ENCODE measurements around the gene POLR2I.

Gene POLR2I

DNA sequence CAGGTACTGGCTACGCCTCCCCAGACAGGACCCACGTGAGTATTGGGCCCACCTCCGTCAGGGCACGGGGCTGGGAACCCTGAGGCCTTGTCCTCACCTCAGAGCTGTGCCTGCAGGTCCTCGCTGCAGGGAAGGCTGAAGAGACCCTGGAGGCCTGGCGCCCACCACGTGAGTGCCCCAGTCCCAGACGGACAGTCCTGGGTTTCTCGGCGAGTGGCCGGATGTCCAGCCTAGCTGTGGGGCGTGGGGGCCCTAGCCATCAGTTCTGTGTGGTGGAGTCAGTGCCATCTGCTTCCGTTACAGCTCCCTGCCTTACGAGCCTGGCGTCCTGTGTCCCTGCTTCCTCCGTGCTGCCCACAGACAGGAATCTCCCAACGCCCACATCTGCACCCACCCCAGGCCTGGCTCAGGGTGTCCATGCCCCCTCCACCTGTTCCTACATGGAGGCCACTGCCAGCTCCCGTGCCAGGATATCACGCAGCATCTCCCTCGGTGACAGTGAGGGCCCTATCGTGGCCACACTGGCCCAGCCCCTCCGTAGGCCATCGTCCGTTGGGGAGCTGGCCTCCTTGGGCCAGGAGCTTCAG lies 11.5 kb downstream of the POLR2I start:
- Mint-ChIP-seq H3K27me3 (no peaks in the 10 kb centered on the region), H3K9me3 (no peaks in the 10 kb centered on the region), H3K4me1 (ENCODE audit: low read depth in 2 of 2) (no peaks in the 10 kb centered on the region), H3K27ac (no peak overlapping the region), H3K4me3 (no peak overlapping the region), H3K36me3 (ENCODE audit: insufficient read depth) (peaks cover 14% of the 10 kb centered on the region)
- DNase-seq (no peak), ATAC-seq (replicated peaks) (no peak)

DNA sequence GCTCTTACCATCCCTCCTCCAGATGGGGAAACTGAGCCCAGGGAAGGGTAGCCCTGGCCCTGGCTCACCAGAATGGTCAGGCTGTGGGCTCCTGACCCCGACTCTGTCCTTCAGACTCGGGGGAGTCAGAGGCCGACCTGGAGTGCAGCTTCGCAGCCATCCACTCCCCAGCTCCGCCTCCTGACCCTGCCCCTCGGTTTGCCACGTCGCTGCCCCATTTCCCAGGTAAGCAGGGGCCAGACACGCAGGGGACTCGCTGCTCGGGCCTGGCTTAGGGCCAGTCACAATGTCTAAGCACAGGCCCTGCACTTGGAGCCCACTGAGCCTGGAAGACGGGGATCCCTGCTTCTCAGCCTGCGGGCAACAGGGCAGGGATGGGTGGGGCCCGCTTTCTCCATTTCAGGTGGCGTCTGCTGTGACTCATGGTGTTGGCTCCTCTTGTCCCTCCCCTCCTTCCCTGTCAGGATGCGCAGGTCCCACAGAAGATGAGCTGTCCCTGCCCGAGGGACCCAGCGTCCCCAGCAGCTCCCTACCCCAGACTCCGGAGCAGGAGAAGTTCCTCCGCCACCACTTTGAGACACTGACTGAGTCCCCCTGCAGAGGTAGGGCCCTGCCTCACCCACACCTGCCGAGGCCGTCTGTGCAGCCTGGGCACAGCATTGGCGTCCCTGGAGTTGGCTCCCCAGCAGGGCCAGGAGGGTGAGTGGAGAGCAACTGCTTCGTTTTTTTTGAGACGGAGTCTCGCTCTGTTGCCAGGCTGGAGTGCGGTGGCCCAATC lies 12.9 kb downstream of the POLR2I start:
- Mint-ChIP-seq H3K4me3 (no peak overlapping the region), H3K36me3 (ENCODE audit: insufficient read depth) (peaks cover 10% of the 10 kb centered on the region), H3K9me3 (no peaks in the 10 kb centered on the region), H3K27me3 (no peaks in the 10 kb centered on the region), H3K27ac (no peak overlapping the region), H3K4me1 (ENCODE audit: low read depth in 2 of 2) (no peaks in the 10 kb centered on the region)
- DNase-seq (no peak), ATAC-seq (replicated peaks) (no peak)

DNA sequence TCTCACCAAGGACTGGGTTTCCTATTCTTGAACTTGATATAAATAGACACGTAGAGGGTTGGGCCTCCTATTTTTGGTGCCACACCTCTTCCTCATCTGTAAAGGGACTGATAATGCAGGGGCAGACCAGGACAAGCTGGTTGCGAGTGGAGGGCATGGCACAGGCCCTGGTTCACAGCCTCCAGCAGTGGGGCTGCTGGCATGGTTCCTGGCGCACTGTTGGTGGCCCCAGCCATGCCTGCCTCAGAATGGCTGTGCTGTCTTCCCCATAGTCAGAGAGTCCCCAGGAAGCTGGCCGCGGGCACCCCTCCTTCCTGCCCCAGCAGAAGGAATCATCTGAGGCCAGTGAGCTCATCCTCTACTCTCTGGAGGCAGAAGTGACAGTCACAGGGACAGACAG lies 14.2 kb downstream of the POLR2I start:
- no peaks in the 10 kb centered on the region for H3K27me3 Mint-ChIP-seq
- H3K36me3 Mint-ChIP-seq (ENCODE audit: insufficient read depth) = peaks cover 6% of the 10 kb centered on the region
- H3K27ac Mint-ChIP-seq = peak overlapping the region; percentile 44 to 49
- ATAC-seq (replicated peaks) (no peak), DNase-seq (no peak)
- no peaks in the 10 kb centered on the region for H3K9me3 Mint-ChIP-seq
- H3K4me1 Mint-ChIP-seq (ENCODE audit: low read depth in 2 of 2) = no peaks in the 10 kb centered on the region
- H3K4me3 Mint-ChIP-seq = no peak overlapping the region

DNA sequence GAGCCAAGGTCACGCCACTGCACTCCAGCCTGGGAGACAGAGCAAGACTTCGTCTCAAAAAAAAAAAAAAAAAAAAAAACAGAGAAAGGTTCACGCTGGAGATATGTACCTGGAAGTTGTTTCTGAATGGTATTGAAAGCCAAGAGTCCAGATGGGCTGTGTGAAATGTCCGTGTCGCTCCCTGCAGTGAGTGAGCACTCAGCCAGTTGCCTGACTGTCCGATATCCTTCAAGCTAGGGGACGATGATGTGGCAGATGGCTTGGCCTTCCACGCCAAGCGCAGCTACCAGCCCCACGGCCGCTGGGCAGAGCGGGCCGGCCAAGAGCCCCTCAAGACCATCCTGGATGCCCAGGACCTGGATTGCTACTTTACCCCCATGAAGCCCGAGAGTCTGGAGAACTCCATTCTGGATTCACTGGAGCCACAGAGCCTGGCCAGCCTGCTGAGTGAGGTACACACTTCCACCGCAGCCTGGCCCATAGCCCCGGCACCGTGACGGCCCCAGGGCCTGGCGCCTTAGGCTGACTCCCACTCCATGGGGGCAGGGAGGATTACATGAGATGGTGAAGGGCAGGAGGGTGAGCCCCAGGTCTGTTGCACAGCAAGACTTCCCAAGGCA lies 15.4 kb downstream of the POLR2I start:
- peaks cover 6% of the 10 kb centered on the region for H3K36me3 Mint-ChIP-seq (ENCODE audit: insufficient read depth)

DNA sequence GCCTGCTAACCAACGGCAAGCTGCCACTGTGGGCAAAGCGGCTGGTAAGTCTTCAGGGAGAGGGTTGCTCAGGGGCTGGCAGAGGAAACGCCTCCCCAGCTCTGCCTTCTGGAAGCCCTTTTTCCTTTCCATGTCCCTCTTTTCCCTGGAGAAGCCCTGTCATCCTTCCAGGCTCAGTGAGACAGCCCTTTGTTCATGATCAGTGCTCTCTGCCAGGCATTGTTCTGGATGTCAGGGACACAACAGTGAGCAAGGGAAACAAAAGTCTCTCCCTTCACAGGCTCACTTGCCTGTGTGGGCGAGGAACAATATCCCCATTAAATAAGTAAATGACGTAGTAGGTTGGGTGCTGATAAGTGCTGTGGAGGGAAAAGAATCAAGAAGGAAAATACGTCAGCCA lies 17.6 kb downstream of the POLR2I start:
- peaks cover 0 to 5% of the 10 kb centered on the region in 2 donors for H3K4me1 Mint-ChIP-seq (ENCODE audit: low read depth in 2 of 2)
- peaks cover 2% of the 10 kb centered on the region for H3K36me3 Mint-ChIP-seq (ENCODE audit: insufficient read depth)
- no peaks in the 10 kb centered on the region for H3K9me3 Mint-ChIP-seq
- H3K27me3 Mint-ChIP-seq = no peaks in the 10 kb centered on the region
- no peak for ATAC-seq (replicated peaks)
- no peak overlapping the region for H3K4me3 Mint-ChIP-seq
- H3K27ac Mint-ChIP-seq = no peak overlapping the region
- DNase-seq = no peak

More for the DNA sequence above, 15.4 kb downstream of the POLR2I start:
- no peak overlapping the region for H3K27ac Mint-ChIP-seq
- H3K27me3 Mint-ChIP-seq = no peaks in the 10 kb centered on the region
- H3K9me3 Mint-ChIP-seq = no peaks in the 10 kb centered on the region
- ATAC-seq (replicated peaks) (no peak), DNase-seq (no peak)
- no peak overlapping the region for H3K4me3 Mint-ChIP-seq
- H3K4me1 Mint-ChIP-seq (ENCODE audit: low read depth in 2 of 2) = no peaks in the 10 kb centered on the region

DNA sequence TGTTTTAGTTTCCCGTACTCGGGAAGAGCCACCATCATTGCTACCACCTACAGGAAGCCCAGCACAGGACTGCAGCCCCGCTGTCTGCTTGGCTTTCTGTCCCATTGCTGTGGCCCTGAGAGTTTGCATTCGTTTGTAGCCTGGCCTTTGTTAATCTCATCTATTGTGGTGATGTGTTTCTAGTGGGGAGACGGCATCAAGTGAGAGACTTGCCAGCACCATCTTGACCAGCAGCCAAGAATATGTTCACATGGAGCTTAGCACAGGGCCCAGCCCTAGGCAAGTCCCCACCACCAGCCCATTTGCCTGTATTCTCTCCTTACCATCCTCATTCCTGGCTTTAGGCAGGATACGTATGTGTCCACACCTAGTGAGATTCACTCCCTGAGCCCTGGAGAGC lies 21.0 kb downstream of the POLR2I start:
- no peak overlapping the region for H3K4me3 Mint-ChIP-seq
- H3K27ac Mint-ChIP-seq = peak overlapping the region in 1 of 2 donors; percentile 41
- peaks cover 0 to 5% of the 10 kb centered on the region in 2 donors for H3K4me1 Mint-ChIP-seq (ENCODE audit: low read depth in 2 of 2)
- no peaks in the 10 kb centered on the region for H3K27me3 Mint-ChIP-seq
- peaks cover 2% of the 10 kb centered on the region for H3K36me3 Mint-ChIP-seq (ENCODE audit: insufficient read depth)
- no peaks in the 10 kb centered on the region for H3K9me3 Mint-ChIP-seq
- DNase-seq = no peak
- ATAC-seq (replicated peaks) = no peak

DNA sequence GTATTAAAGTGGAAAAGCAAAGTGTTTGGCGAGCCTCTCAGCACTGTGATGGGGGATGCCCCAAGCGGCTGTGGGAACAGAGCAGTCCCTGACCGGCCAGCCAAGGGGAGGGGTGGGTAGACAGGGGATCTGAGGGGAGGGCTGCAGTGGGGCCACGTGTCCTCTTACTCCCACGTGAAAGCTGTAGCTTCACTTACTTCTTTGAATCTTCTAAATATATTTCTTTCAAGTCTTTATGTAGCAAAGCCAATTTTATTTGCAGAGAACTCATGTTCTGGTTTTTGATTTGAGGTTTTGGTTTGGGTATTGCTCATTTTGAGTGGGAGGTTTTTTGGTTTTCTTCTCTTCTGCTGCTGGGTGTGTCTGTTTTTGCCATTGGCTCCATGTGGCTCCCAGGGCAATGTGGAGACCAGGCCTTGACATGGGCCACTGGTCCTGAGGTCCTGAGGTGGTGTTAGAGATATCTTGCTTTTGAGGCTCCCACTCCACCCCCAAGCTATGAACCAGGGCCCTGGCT lies 21.5 kb downstream of the POLR2I start:
- no peak for DNase-seq

DNA sequence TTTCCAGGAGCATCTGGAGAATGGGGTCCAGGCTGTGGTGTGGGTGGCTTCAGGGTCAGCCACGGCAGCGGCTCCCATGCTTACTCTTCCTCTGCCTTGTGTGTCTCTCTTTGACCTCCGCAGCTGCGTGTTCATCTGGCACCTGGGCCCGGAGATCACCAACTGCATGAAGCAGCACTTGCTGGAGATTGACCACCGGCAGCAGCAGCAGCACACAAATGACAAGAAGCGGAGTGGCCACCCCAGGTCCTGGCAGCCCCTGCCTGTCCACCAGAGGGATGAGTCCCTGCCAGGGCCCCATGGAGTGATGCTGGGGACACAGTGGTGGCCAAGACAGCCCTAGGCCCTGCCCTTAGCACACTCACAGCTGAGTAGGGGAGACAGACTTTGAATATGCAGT lies 22.1 kb downstream of the POLR2I start:
- DNase-seq (no peak), ATAC-seq (replicated peaks) (no peak)
- H3K4me3 Mint-ChIP-seq = no peak overlapping the region
- peaks cover 0 to 5% of the 10 kb centered on the region in 2 donors for H3K4me1 Mint-ChIP-seq (ENCODE audit: low read depth in 2 of 2)
- H3K36me3 Mint-ChIP-seq (ENCODE audit: insufficient read depth) = peaks cover 2% of the 10 kb centered on the region
- no peaks in the 10 kb centered on the region for H3K27me3 Mint-ChIP-seq
- no peaks in the 10 kb centered on the region for H3K9me3 Mint-ChIP-seq
- H3K27ac Mint-ChIP-seq = peak overlapping the region in 1 of 2 donors; percentile 82

More for the DNA sequence above, 21.5 kb downstream of the POLR2I start:
- Mint-ChIP-seq H3K27me3 (no peaks in the 10 kb centered on the region), H3K4me1 (ENCODE audit: low read depth in 2 of 2) (peaks cover 0 to 5% of the 10 kb centered on the region in 2 donors), H3K4me3 (no peak overlapping the region), H3K36me3 (ENCODE audit: insufficient read depth) (peaks cover 2% of the 10 kb centered on the region), H3K9me3 (no peaks in the 10 kb centered on the region), H3K27ac (peak overlapping the region in 1 of 2 donors; percentile 82)
- no peak for ATAC-seq (replicated peaks)

DNA sequence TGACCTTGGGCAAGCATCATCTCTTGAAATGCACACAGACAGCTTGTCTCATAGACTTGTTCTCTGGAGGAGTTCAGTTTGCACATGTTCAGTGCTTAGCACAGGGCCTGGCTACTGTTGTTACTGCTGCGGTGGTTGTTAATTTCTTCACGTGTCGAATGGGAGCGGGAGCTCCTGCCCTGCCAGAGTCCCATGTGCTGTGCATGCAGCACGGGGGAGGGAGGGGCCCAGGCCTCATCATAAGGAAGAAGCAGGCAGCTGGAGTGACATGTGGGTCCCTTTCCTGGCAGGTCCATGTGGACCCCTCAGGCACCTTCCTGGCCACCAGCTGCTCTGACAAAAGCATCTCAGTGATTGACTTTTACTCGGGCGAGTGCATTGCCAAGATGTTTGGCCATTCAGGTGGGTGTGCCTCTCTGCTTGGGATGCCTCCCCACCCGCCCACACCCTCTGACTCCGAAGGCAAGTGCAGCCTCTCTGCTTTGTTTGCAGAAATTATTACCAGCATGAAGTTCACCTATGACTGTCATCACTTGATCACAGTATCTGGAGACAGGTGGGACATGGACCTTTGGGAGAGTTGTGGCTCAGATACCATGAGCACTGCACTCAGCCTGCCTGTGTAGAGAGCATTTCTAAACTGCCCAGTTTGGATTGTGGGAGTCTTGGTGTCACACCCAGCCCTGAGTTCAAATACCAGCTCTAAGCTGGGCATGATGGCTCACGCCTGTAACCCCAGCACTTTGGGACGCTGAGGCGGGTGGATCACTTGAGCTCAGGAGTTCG lies 23.6 kb downstream of the POLR2I start:
- no peaks in the 10 kb centered on the region for H3K27me3 Mint-ChIP-seq

DNA sequence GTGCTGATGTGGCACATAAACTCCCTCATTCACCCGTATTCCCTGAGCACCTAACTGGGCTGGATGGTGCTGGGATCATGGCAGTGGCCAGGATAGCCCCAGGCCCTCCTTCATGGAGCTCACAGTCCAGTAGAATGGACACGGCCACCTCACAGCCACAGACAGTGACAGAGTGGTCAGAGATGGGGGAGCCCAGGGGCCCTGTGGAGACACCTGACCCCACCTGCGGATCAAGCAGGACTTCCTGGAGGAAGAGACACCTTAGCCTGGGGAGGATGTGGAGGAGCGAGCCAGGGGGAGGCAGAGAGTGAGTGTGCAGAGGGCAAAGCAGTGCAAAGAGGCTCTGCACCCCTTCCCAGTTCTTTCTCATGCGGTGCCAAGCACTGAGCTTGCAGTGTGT lies 24.8 kb downstream of the POLR2I start:
- DNase-seq (no peak), ATAC-seq (replicated peaks) (no peak)
- Mint-ChIP-seq H3K9me3 (no peaks in the 10 kb centered on the region), H3K27me3 (no peaks in the 10 kb centered on the region), H3K27ac (peak overlapping the region in 1 of 2 donors; percentile 10), H3K4me1 (ENCODE audit: low read depth in 2 of 2) (peaks cover 0 to 5% of the 10 kb centered on the region in 2 donors), H3K4me3 (no peak overlapping the region), H3K36me3 (ENCODE audit: insufficient read depth) (peaks cover 2% of the 10 kb centered on the region)

More for the DNA sequence above, 23.6 kb downstream of the POLR2I start:
- Mint-ChIP-seq H3K9me3 (no peaks in the 10 kb centered on the region), H3K27ac (no peak overlapping the region), H3K36me3 (ENCODE audit: insufficient read depth) (peaks cover 2% of the 10 kb centered on the region), H3K4me3 (no peak overlapping the region), H3K4me1 (ENCODE audit: low read depth in 2 of 2) (peaks cover 0 to 5% of the 10 kb centered on the region in 2 donors)
- DNase-seq (no peak), ATAC-seq (replicated peaks) (no peak)

DNA sequence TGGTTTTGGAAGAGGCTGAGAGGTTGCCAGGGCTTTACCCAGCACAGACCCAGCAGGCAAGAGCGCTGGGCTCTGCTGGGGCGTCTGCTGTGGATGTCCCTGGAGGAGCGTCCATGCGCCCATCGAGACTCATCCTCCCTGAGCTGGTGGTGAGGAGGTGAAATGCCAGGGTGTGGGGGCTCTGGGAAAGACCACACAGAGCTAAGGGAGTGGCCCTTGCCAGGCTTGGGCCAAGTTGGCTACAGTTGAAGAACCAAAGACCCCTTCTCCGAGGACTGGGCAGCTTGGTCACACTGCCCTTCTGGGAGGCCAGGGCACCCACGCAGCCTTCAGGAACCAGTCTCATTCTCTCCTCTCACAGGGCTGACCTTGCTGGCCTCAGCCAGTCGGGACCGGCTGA lies 28.3 kb downstream of the POLR2I start:
- Mint-ChIP-seq H3K4me3 (no peak overlapping the region), H3K36me3 (ENCODE audit: insufficient read depth) (no peaks in the 10 kb centered on the region), H3K27ac (no peak overlapping the region), H3K4me1 (ENCODE audit: low read depth in 2 of 2) (no peaks in the 10 kb centered on the region), H3K9me3 (no peaks in the 10 kb centered on the region), H3K27me3 (no peaks in the 10 kb centered on the region)
- ATAC-seq (replicated peaks) (no peak), DNase-seq (no peak)

DNA sequence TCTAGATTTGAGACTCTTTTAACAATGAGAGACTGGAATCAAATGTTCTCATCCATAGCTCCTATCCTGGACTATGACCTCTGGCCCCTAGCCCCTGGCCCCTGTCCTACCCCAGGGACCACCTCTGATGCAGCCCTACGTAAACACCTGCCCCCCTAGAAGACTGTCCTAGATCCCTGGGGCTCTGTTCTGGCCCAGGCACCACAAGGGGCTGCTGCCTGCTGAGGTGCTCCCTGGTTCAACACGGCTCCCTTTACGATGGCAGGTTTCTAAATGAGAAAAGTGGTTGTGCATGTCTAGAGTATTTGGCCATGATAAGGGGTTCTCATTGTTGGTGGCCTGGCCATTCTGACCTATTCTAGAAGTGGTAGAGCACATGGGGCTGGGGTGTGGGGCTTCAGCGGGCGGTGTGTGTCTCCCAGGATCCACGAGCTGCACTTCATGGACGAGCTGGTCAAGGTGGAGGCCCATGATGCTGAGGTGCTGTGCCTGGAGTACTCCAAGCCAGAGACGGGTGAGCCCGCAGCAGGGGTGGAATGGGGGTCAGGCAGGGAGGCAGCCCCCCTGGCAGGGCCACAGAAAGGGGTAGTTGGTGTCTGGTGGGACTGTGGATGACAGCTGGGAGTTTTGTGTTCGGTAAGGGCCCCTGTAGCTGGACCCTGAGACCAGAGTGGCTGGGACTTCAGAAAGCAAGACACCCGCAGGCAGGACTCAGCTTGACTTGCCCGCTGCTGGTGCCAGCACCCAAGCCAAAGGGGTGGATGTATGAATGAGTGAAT lies 30.3 kb downstream of the POLR2I start:
- H3K27me3 Mint-ChIP-seq = no peaks in the 10 kb centered on the region
- no peak for DNase-seq
- no peaks in the 10 kb centered on the region for H3K9me3 Mint-ChIP-seq
- H3K36me3 Mint-ChIP-seq (ENCODE audit: insufficient read depth) = no peaks in the 10 kb centered on the region
- no peak overlapping the region for H3K4me3 Mint-ChIP-seq
- H3K27ac Mint-ChIP-seq = no peak overlapping the region
- no peak for ATAC-seq (replicated peaks)
- no peaks in the 10 kb centered on the region for H3K4me1 Mint-ChIP-seq (ENCODE audit: low read depth in 2 of 2)

DNA sequence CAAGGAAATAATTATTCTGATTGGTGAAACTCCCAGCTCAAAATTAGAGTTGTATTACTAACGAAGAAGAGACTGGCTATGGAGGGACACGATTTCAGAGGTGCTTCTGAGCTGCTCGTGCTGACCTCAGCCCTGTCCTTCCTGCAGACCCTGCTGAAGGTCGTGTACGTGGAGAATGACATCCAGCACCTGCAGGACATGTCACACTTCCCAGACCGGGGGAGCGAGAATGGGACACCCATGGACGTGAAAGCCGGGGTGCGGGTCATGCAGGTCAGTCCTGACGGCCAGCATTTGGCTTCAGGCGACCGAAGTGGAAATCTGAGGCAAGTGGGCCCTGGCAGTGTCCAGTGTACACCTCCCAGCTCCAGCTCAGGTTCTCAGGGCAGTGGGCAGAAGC lies 31.8 kb downstream of the POLR2I start:
- Mint-ChIP-seq H3K27me3 (no peaks in the 10 kb centered on the region), H3K9me3 (no peaks in the 10 kb centered on the region), H3K36me3 (ENCODE audit: insufficient read depth) (no peaks in the 10 kb centered on the region), H3K4me1 (ENCODE audit: low read depth in 2 of 2) (no peaks in the 10 kb centered on the region), H3K27ac (peak overlapping the region in 1 of 2 donors; percentile 64), H3K4me3 (no peak overlapping the region)
- ATAC-seq (replicated peaks) (no peak), DNase-seq (no peak)
